KMS-11 (cell line): ENCODE data around the gene TFEB.

Source experiments
- H2AFZ ChIP-seq: fragments of 200-600 bp; sonication (generic); 2 replicates; pipeline ENCODE4 v1.6.1; 2016; ENCODE audit warnings: antibody characterized with exemption, mixed run types, low read depth
- H3K27ac ChIP-seq: fragments of 200-600 bp; sonication (generic); 2 replicates; pipeline ENCODE4 v1.6.1; 2016; ENCODE audit warnings: mild to moderate bottlenecking, mixed run types
- H3K27me3 ChIP-seq: fragments of 200-600 bp; sonication (generic); 2 replicates; pipeline ENCODE4 v1.6.1; 2017; ENCODE audit warnings: mild to moderate bottlenecking, low read depth, mixed run types, moderate library complexity; ENCODE audit not compliant: insufficient read depth
- H3K36me3 ChIP-seq: fragments of 200-600 bp; sonication (generic); 2 replicates; pipeline ENCODE4 v1.6.1; 2017; ENCODE audit warnings: mild to moderate bottlenecking, mixed run types; ENCODE audit not compliant: insufficient read depth
- H3K4me1 ChIP-seq: fragments of 200-600 bp; sonication (generic); 2 replicates; pipeline ENCODE4 v1.6.1; 2016; ENCODE audit warnings: mild to moderate bottlenecking, low read depth, mixed run types; ENCODE audit not compliant: poor library complexity, severe bottlenecking
- H3K4me2 ChIP-seq: fragments of 200-600 bp; sonication (generic); 2 replicates; pipeline ENCODE4 v1.7.0; 2016; ENCODE audit warnings: mild to moderate bottlenecking, mixed run types
- H3K4me3 ChIP-seq: fragments of 200-600 bp; sonication (generic); IDR thresholded peaks from 2 replicates; pipeline ENCODE4 v1.6.1; 2017; ENCODE audit warnings: low read depth, low read length, mixed read lengths; ENCODE audit not compliant: insufficient read depth
- H3K79me2 ChIP-seq: fragments of 200-600 bp; sonication (generic); 2 replicates; pipeline ENCODE4 v1.6.1; 2016; ENCODE audit warnings: low read depth, mixed run types; ENCODE audit not compliant: insufficient read depth
- H3K9ac ChIP-seq: fragments of 200-600 bp; sonication (generic); 2 replicates; pipeline ENCODE4 v1.6.1; 2016; ENCODE audit warnings: mild to moderate bottlenecking, mixed run types
- H4K20me1 ChIP-seq: fragments of 200-600 bp; sonication (generic); 2 replicates; pipeline ENCODE4 v1.6.1; 2016; ENCODE audit warnings: mild to moderate bottlenecking, mixed run types; ENCODE audit not compliant: insufficient read depth
- TF ChIP-seq, protein P1 (sequence below): fragments of 200-600 bp; sonication (generic); conservative IDR thresholded peaks from 2 replicates; pipeline ENCODE4 v1.6.1; 2017; ENCODE audit warnings: low read depth, mild to moderate bottlenecking, antibody characterized with exemption, low read length, moderate library complexity, mixed read lengths

The TFEB gene

DNA sequence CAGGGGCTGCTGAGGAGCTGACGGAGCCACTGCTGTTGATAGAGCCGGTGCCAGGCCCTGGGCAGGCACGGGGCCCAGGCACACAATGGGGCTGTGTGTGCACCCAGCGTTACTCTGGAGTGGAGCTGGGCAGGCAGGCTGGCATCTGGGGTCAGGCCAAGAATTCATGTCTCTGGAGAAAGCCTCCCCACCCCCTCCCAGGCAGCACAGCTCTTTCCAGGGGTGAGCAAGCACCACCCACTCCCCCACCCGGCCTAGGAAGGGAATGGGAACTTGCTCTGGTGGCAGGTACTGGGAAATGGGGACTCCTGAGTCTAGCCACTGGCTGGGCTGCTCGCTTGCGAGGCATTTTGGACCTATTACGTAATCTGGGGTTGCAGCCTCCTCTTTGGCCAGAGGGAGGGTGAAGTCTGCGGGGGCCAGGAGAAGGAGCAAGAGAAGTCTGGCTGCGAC is 22.7 kb downstream of the TFEB start:
- Histone ChIP-seq H2AFZ (no peak overlapping the region), H3K27ac (no peak overlapping the region), H4K20me1 (no peaks in the 10 kb centered on the region), H3K27me3 (no peaks in the 10 kb centered on the region), H3K79me2 (no peaks in the 10 kb centered on the region), H3K4me3 (no peak overlapping the region), H3K36me3 (no peaks in the 10 kb centered on the region), H3K4me2 (no peak overlapping the region), H3K4me1 (peaks cover 29% of the 10 kb centered on the region), H3K9ac (no peak overlapping the region)
- TF ChIP-seq, protein P1, sequence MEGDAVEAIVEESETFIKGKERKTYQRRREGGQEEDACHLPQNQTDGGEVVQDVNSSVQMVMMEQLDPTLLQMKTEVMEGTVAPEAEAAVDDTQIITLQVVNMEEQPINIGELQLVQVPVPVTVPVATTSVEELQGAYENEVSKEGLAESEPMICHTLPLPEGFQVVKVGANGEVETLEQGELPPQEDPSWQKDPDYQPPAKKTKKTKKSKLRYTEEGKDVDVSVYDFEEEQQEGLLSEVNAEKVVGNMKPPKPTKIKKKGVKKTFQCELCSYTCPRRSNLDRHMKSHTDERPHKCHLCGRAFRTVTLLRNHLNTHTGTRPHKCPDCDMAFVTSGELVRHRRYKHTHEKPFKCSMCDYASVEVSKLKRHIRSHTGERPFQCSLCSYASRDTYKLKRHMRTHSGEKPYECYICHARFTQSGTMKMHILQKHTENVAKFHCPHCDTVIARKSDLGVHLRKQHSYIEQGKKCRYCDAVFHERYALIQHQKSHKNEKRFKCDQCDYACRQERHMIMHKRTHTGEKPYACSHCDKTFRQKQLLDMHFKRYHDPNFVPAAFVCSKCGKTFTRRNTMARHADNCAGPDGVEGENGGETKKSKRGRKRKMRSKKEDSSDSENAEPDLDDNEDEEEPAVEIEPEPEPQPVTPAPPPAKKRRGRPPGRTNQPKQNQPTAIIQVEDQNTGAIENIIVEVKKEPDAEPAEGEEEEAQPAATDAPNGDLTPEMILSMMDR = no peak

DNA sequence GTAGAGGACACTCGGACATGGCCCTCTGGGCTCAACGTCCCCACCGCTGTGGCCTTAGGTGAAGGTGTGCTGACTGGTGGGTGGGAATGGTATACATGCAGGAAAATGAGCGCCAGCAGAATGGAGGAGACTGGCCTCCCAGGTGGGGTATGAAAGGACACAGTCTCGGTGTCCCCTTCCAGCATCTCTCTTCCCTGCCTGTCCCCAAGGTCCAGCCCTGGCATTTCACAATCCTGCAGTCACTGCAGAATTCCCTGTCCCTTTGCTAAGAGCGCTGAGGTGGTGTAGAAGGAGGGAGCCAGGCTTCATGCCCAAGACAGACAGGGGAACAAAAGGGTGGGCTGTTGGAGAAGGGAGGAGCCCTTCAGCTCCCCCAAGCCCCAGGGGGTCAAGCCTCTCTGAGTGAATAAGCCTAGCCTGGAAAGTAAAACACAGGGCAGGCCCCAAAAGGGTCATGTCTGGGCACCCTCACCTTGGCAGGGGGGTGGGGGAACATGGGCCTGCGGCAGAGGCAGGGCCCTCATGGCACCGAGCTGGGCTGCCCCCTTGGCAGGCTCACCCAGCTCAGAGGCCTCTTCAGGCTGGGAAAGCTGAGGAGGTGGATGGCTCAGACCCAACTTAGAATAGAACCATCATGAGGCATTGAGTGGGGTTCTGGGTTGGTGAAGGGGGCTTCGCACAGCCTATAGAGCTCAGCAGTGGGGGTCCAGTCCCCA is 23.9 kb downstream of the TFEB start:
- Histone ChIP-seq H3K4me2 (no peak overlapping the region), H3K9ac (no peak overlapping the region), H3K27me3 (no peaks in the 10 kb centered on the region), H3K36me3 (no peaks in the 10 kb centered on the region), H3K27ac (no peak overlapping the region), H3K4me3 (no peak overlapping the region), H2AFZ (no peak overlapping the region), H3K4me1 (peaks cover 29% of the 10 kb centered on the region), H4K20me1 (no peaks in the 10 kb centered on the region), H3K79me2 (no peaks in the 10 kb centered on the region)
- TF ChIP-seq, protein P1 = no peak

DNA sequence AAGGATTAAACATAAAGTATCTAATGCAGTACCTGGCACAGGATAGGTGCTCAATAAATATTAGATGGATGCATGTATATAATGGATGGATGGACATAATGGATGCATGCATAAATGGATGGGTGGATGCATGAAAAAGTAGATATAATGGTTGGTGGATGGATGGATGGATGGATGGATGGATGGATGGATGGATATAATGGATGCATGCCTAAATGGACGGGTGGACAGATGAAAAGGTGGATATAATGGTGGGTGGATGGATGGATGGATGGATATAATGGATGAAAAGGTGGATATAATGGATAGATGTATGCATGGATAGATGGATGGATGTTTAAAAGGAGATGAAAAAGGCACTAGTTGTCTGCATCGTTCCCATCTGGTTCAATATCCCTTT is 26.0 kb downstream of the TFEB start:
- H3K79me2 ChIP-seq = 0 out of 2 replicates have a peak, but pooled peaks cover 7% of the 10 kb centered on the region
- no peak overlapping the region for H3K27ac ChIP-seq
- H2AFZ ChIP-seq = no peak overlapping the region
- H3K27me3 ChIP-seq = no peaks in the 10 kb centered on the region
- no peak overlapping the region for H3K4me3 ChIP-seq
- H3K36me3 ChIP-seq = no peaks in the 10 kb centered on the region
- TF ChIP-seq, protein P1 = no peak
- H3K9ac ChIP-seq = no peak overlapping the region
- H3K4me2 ChIP-seq = no peak overlapping the region
- peaks cover 40% of the 10 kb centered on the region for H3K4me1 ChIP-seq
- H4K20me1 ChIP-seq = no peaks in the 10 kb centered on the region

DNA sequence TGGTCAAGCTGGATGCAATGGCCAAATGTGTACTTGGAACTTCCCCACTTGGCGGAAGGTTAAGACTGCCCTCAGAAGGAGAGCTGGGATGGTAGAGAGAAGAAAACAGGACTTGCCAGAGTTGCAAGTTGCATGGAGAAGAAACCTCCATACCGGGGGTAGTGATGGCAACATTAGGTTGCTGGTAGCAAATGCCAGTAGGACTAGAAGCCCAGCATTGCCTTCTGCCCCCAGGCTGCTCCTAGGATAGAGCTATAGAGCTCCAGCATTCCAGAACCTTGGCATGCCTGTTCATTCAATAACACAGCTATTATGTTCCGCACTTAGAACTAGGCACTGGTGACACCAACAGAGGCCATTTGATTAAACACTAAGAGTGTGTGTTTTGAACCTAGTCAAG is 26.6 kb downstream of the TFEB start:
- Histone ChIP-seq H3K9ac (no peak overlapping the region), H3K79me2 (0 out of 2 replicates have a peak, but pooled peaks cover 7% of the 10 kb centered on the region), H3K4me2 (no peak overlapping the region), H3K27me3 (no peaks in the 10 kb centered on the region), H4K20me1 (no peaks in the 10 kb centered on the region), H3K27ac (no peak overlapping the region), H3K4me3 (no peak overlapping the region), H2AFZ (no peak overlapping the region), H3K36me3 (no peaks in the 10 kb centered on the region), H3K4me1 (peaks cover 44% of the 10 kb centered on the region)
- TF ChIP-seq, protein P1 = no peak
